Adipose tissue (tissue), 3 donors: ENCODE measurements around the gene C17orf114.

Source experiments
- H3K27ac ChIP-seq: one replicate; pipeline ENCODE4 v1.5.1; 2013; ENCODE audit warnings: low read depth, low read length
- WGBS, 3 donors: extraction: QIAGEN DNeasy Blood & Tissue Kit; methylation state at CpG; one replicate each; pipeline ENCODE4 v1.1.7; 2013; 5-methylcytosine and 5-hydroxymethylcytosine counted together
- donor health status: healthy with polysubstance abuse.
- donor health status: Bipolar disorder and iron deficiency.
- donor health status: healthy.

C17orf114 gene

DNA sequence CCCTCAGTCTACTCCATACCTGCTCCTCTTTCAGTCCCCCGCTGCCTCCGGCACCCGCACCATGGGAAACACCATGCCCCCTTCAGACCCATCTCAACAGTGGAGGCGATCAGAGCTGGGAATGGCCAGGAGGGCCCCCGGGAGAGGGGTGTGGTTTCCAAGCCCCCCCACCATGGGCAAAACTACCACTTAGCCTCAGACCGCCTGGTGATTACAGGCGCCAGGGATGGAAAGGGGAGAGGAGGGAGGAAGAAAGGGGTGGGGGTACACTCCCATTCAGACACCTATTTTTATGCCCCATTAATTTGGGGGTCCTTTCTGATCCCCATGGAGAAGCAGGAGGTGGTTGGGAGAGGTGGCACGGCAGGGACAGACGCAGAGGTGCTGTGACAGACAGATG is at the start of gene C17orf114:
Gene C17orf114, minus strand, starts transcription at position 101 of the 400 bp plus-strand sequence.
- 77 to 90% (median 83%) methylated on average over 9 of the region's 9 CpGs for WGBS, 3 donors
- H3K27ac ChIP-seq = no peak within 1 kb of the TSS

DNA sequence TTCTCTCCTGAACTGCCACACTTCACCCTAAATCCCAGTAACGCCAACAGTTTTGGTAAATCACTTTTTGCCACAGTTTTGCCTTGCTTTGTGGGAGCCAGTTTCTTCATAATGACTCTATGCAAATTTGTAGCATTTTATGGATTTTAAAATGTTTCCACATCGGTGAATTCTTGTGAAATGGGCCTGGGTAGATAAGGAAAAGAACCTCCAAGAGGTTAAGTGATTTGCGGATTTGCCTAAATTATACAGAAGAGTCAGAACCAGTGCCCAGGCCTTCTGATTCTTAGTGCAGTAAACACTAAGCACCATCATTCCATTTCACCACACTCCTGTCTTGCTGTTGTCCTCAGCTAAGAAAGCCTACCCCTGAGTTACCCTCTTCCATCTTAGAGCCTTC is 49.0 kb upstream of the C17orf114 start:
- WGBS, 3 donors = 69 to 83% (median 75%) methylated on average over 3 of the region's 3 CpGs
- H3K27ac ChIP-seq = no peak overlapping the region

DNA sequence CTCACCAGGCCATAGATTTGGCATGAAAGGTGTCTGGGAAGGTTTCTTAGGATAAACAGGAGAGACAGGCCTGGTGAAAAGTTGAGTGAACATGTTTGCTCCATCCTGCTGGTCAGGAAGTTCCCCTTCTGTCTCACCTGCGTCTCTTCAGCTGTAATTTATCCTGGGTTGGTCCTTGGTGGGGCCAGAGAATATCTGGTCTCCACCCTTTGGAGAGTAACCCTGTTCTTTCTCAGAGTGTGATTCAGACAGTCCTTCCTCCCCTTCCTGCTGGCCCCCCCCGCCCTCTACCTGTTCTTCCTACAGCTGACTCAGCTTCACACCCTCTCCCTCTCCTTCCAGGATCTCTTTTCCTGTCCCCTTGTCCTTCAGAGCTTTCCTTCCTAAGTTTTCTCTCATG is 48.1 kb upstream of the C17orf114 start:
- H3K27ac ChIP-seq = no peak overlapping the region
- WGBS, 3 donors = 78 to 87% (median 81%) methylated on average over 2 of the region's 2 CpGs

DNA sequence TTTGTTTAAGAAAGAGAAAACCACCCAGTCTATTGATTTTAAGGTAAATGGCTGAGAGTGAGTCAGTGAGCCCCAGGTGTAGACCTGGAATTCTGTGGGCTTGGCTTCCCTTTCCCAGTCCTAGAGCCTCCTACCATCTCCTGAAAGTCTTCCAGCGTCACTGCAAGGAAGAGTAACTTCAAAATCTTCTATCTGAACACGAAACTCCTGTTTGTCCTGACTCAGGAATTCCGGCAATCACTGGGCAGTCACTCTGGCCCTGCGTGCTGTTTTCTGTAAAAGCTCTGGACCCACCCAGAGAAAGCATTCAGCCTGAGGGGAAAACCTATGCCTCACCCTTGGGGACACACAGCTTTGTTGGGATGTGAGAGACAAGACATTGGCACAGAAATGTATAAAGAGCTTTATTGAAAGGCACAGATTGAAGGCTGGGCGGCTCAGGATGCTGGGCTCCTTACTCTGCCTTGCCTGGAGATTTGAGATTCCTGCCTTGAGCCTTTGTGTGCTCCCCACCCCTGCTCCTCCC is 46.9 kb upstream of the C17orf114 start:
- no peak overlapping the region for H3K27ac ChIP-seq
- 65 to 81% (median 65%) methylated on average over 5 of the region's 5 CpGs for WGBS, 3 donors

DNA sequence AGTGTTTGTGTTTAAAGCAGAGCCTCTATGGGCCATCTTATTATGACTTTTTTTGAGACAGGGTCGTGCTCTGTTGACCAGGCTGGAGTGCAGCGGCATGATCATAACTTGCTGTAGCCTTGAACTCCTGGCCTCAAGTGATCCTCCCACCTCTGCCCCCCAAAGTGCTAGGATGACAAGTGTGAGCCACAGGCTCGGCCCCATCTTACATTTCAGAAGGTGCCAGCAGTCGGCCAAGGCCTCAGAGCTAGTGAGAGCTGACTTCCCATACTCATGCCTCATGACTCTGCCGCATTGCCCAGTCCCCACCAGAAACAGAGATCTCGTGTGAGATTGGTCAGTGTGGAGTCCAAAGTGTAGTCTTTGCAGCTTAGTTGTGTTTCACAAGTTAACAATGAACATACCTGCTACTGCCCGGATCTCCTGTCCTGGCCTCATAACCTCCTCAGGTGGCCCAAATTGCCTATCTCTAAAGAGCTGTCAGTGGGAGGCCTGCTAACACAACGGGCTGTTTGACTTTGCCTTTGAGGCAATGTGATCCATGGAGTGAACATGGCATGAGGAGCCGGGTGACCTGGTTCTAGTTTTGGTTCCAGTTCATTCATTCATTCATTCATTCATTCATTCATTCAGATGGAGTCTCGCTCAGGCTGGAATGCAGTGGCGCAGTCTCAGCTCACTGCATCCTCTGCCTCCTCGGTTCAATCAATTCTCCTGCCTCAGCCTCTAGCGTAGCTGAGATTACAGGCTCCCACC is 44.7 kb upstream of the C17orf114 start:
- H3K27ac ChIP-seq = no peak overlapping the region
- 78 to 92% (median 87%) methylated on average over 13 of the region's 13 CpGs for WGBS, 3 donors

DNA sequence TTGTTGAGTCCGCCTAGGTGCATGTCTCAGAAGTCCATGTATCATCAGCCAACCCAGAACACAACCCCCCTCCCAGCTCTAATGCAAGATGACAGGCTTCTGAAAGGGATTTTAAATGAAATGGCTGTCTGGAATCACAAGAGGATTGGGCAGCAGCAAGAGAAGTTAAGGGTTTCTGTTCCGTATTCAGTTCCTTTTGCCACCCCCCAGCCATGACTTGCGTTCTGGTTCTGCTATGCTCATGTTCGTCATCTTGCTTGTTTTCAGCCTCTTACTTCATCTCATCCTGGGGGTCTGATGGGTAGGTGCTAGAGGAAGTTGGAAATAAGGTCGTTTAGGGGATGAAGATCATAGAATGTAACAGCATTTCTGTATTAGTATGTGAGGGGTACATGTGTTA is 43.0 kb upstream of the C17orf114 start:
- no peak overlapping the region for H3K27ac ChIP-seq
- 59 to 86% (median 75%) methylated on average over 5 of the region's 5 CpGs for whole genome bisulfite sequencing, 3 donors

DNA sequence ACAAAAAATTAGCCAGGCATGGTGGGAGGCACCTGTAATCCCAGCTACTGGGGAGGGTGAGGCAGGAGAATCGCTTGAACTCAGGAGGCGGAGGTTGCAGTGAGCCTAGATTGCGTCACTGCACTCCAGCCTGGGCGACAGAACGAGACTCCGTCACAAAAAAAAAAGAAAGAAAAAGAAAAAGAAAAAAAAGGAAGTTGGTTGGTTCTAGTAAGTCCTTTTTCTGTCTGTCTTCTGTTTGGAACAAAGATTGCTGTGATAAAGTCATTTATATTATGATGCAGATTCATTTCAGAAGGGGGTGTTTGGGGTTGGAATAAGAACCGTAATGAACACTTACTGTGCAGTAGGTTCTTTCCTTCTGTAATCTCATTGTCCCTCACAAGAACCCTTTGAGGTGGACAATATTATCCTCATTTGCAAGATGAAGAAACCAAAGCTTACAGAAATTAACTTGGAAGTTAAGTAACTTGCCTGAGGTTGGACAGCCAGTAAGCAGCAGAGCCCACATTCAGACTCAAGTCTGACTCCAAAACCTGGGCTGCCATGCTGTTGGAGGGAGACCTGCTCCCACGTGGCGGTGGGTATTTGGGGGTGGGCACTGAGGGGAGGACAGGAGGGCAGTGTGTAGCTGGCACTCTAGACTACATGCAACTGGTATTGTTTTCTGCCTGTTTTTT is 41.3 kb upstream of the C17orf114 start:
- WGBS, 3 donors = 55 to 87% (median 68%) methylated on average over 9 of the region's 9 CpGs
- H3K27ac ChIP-seq = no peak overlapping the region

DNA sequence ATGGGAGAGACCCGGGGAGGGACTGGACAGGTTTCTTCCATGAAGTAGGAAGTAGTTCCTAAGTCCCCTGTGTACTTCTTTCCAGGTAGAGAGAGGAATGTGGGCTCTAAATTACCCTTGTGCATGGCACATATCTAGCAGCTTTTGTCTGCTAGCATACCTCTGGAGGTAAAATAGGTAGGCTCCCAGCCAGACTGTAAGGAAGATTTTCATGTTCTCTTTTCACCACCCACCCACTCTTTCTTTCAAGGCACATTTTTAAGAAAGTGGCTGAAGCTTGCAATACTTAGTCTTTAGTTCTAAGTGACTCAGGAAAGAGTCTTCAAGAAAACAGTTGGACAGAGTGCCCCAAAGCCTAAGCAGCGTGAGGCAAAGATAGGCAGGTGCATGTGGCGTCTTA is 40.2 kb upstream of the C17orf114 start:
- H3K27ac ChIP-seq = no peak overlapping the region
- WGBS, 3 donors = 94% methylated on average over 3 of the region's 3 CpGs

DNA sequence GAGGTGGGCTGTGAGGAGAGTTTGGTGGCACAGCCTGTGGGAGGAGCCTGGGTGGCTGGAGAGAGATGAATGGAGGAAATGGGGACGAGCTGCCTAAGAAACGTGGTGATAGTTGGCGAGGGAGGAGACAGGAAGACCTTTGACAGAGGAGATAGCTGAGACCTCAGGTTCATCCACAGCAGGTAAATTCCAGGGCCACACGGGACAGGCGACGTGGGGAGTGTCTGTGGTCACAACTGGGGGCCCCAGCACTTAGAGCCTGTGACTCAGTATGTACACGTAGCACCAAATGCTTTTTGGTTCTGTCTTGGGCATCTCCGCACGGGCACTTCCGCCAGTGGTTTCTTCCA is 38.7 kb upstream of the C17orf114 start:
- no peak overlapping the region for H3K27ac ChIP-seq
- 79 to 82% (median 80%) methylated on average over 9 to 10 of the region's 10 CpGs for WGBS, 3 donors

DNA sequence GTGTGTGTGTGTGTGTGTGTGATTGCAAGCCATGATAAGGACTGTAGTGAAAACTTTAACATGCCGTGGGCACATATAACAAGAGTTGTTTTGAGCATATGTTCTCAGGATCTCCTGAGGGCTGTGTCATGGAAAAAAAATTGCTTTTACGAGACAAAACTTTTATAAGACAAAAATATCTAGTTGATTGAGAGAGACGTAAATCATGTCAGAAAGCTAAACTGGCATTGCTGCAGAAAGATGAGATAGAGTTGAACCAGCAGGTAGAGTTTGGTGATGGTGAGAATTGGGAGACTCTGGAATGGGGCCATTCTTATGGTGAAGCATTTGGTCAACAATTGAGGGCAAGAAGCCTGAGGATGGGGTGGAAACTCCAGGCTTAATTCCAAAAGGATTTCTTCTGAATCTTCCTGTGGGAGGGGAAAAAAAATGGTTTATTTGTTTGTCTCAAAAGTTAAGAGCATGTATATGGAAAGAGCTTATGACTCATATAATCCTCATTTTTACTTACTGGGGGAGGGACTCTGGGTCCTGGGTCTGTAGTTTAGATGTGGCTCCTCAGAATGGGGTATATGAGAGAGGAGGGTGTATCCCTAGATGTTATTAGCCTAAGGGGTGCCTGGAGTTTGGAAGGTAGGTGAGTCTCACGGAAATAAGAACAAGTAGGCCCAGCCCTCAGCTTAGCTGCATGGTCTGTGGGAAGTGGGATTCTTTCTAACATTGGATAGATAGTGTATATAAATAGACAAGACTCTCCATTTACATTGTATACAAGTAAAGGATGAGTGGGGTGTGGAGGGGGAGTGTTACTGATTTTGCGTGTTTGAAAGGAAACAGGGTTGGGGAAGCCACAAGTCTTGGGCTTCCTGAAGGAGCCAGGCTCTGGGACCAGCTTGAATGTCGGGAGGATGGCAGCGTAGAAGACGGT is 38.1 kb upstream of the C17orf114 start:
- 68 to 80% (median 79%) methylated on average over 8 of the region's 8 CpGs for WGBS, 3 donors
- H3K27ac ChIP-seq = no peak overlapping the region

DNA sequence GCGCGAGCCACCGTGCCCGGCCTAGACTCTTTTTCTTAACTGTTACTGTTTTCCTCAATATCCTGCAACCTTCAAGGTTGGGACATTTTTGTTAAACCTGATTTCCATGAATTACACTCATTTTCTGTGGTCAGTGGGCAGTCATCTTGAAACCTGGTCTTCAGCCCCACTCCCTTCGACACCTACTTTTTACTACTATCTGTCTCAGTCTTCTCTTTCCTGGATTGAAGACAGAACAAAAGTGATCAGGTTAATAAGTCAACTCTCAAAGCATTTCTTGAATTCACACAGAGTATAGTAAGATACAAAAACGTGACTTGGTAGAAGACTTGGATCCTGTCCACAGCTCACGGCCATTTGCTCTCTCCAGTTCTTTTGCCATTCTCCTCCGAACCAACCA is 37.1 kb upstream of the C17orf114 start:
- 81 to 92% (median 83%) methylated on average over 8 of the region's 8 CpGs for WGBS, 3 donors
- no peak overlapping the region for H3K27ac ChIP-seq

DNA sequence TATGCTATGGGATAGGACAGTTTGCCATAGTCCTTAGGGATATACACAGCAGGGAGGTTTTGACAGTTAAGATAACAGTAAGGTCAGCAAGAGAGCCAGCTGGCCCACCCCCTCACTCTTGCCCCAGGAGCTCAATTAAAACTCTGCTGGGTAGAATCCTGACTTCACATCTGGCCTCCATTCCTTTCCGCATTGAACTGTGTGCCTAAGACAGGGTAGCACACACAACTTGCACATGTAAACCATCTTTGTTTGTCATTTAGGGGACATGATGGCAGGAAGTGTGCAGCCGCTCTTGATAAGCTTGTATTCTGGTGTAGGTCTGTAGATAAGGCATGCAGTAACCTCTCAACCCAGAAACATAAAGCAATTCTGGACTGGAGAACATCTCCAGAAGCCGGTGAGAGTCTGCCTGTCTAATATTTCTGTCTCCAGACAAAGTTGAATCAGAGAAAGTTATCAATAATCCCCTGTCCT is 36.2 kb upstream of the C17orf114 start:
- H3K27ac ChIP-seq = no peak overlapping the region
- 74 to 79% (median 78%) methylated on average over 3 of the region's 3 CpGs for WGBS, 3 donors

DNA sequence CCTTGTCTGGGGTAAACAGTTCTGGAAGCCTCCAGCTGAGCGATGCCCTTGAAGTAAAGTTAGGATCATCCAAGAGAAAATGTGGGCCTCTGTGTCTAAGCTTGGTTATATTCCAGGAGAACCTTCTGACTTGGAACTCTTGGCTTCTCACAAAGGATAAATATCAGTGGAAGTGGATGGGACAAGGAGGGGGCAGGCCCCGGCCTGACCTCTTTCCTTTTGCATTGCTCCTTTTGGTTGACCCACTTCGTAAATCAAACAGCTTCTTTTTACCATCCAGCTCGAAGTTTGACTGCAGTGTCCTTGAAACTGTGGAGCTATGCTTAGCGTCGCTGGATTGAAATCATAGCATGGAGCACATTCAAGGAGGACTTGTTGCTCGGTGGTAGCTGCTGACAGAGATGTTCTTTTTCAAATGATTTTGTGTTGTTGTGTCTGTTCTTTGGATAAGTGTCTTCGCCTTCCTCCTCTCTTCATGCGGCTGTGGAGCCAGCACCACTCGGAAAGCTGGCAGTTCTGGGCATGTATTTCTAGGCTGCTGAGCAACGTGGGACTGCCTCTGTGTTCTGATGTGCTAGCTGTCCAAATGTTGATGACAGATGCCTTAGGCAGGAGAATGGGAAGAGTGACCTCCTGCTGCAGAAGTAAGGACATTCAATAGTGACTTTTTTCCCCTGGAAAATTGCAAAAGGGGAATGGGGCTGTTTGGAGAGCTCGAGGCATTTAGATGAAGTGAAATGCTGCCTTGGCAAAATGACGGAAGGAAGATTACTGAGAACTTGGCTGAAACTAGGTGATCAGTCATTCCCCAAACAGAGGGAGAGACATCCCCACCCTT is 35.6 kb upstream of the C17orf114 start:
- no peak overlapping the region for H3K27ac ChIP-seq

DNA sequence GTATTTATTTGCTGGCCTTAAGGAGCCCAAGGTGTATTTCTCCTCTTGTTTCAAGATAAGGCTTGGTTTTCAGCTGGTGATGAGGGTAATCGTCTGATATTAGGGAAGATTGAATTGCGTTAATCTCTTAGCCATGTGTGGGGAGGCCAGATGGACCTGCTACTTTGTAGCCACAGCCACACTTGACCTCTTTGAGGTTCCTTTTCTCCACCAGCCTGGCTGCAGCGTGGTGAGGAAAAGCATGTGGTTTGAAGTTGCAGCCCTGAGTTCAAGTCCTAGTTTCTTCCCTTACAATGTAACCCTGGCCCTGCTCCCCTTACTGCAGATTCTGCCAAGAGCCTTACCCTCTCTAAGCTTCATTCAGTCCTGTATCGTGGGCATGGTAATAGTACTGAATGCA is 34.1 kb upstream of the C17orf114 start:
- no peak overlapping the region for H3K27ac ChIP-seq
- 67 to 78% (median 73%) methylated on average over 4 of the region's 4 CpGs for WGBS, 3 donors

More for the DNA sequence above, 35.6 kb upstream of the C17orf114 start:
- 43 to 67% (median 58%) methylated on average over 13 of the region's 13 CpGs for WGBS, 3 donors

DNA sequence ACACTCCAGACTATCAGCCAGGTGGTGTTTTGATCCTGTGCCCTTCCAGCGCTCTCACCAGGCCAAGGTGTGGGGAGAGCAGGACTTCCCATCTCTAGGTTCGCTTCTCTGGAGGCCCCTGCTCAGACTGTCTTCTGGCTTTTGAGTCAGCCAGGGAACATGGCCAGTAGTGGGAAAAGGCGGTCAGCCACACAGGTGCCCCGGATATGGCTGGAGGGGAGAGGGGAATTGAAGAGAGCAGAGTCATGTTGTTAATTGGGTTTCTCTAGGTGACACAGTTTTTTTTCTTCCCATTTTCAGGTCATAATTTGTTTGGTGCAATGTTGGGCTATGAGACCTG is 32.5 kb upstream of the C17orf114 start:
- 18 to 83% (median 81%) methylated on average over 4 of the region's 4 CpGs for WGBS, 3 donors
- H3K27ac ChIP-seq = no peak overlapping the region

DNA sequence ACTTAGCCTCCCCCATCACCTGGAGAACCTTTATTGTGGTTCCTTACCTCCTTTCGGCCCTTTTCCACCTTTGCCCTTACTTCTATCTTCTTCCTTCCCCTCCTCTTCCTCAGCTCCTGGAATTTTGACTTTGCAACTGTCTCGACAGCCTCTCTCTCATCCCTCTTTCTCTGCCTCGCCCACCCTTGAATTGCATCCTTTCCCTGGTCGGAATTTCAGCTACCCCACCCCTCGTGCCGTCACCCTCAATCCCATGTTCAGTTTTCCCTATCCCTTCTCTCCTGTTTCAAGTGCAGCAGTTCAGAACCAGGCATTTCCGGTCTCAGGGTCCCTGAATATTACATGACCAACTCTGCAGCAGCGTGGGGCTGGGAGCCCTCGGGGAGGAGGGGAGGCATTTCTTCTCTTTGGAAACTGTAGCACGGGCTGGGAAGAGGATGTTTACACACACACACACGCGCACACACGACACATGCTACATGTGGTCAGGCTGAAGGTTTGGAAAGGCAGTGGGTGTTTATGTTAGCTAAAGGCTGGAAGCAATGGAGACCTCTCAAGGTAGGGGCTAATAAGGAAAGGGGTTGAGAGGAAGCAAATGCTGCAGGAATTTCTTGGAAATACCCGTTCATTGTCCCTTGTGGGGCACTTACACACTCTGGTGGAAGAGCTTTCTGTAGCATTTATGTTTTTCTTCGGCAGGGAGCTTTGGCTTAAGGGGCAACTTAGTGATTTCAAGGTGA is 32.0 kb upstream of the C17orf114 start:
- WGBS, 3 donors = 2 to 5% (median 4%) methylated on average over 15 of the region's 15 CpGs
- H3K27ac ChIP-seq = no peak overlapping the region

DNA sequence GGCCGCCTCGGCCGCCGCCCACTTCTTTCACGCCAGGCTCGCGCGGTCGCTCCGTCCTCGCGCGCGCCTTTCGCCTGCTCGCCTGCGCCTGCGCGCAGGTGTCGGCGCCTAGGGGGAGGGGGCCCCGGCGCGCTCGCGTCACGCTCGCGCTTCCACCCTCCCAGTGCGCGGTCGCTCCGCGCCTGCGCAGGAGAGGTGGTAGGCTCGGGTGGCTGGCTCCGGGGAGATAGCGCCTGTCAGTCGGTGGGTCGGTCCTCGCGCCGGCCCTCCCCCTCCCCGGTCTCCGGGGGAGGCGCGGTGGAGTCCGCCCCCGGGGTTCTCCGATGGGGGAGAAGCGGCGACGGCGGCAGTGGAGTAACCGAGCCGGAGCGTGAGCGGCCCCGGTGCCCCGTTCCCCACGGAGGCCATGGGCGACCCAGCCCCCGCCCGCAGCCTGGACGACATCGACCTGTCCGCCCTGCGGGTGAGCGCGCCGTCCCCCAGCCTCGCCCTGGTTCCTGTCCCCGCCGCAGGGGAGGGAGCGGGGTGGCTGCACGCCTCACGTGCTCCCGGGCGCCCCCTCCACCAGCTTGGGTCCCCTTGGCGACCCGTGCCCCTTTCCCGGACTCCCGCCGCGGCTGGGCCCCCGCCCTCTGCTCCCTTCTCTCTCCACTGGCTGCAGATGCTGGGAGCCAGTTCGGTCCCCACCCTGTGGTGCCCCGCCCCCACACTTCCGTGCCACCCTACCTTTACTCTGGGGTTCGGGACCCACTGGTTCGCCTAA is 31.2 kb upstream of the C17orf114 start, which contains the start of gene MINK1:
Gene MINK1, plus strand, starts transcription at position 163 of the 763 bp plus-strand sequence. Its CDS starts 244 bp downstream, at position 407.
- WGBS, 3 donors = 0 to 1% (median 0%) methylated on average over 66 to 84 of the region's 91 CpGs
- no peak within 1 kb of the TSS for H3K27ac ChIP-seq
